Measurements from ENCODE around the gene CBLB.

The CBLB gene

GRCh38 chr3:105813710-105814109 is 55.1 kb downstream of the CBLB start:
- no peak for DNase-seq

GRCh38 chr3:105812194-105812586 is 56.6 kb downstream of the CBLB start:
- DNase-seq, result no peak

- DNase-seq, result no peak
Observed at GRCh38 chr3:105811518-105812193, 57.2 kb downstream of the CBLB start.

- no peak for DNase-seq
Observed at GRCh38 chr3:105809208-105809888, 59.5 kb downstream of the CBLB start.

GRCh38 chr3:105807701-105808100 is 61.1 kb downstream of the CBLB start:
- DNase-seq, result no peak

- no peak for DNase-seq
Observed at GRCh38 chr3:105807146-105807545, 61.7 kb downstream of the CBLB start.

GRCh38 chr3:105806359-105806758 is 62.5 kb downstream of the CBLB start:
- DNase-seq, result no peak

GRCh38 chr3:105805404-105805803 is 63.4 kb downstream of the CBLB start:
- DNase-seq, result no peak

GRCh38 chr3:105802118-105802706 is 66.6 kb downstream of the CBLB start:
- DNase-seq, result no peak

GRCh38 chr3:105801397-105801796 is 67.4 kb downstream of the CBLB start:
- DNase-seq, result no peak

GRCh38 chr3:105800320-105800719 is 68.5 kb downstream of the CBLB start:
- no peak for DNase-seq

GRCh38 chr3:105799286-105799685 is 69.5 kb downstream of the CBLB start:
- no peak for DNase-seq

GRCh38 chr3:105798381-105798934 is 70.4 kb downstream of the CBLB start:
- DNase-seq, result no peak

GRCh38 chr3:105793040-105793439 is 75.8 kb downstream of the CBLB start:
- DNase-seq, result no peak

- no peak for DNase-seq
Observed at GRCh38 chr3:105791919-105792786, 76.7 kb downstream of the CBLB start.

- no peak for DNase-seq
Observed at GRCh38 chr3:105791131-105791530, 77.7 kb downstream of the CBLB start.

- no peak for DNase-seq
Observed at GRCh38 chr3:105790534-105790933, 78.3 kb downstream of the CBLB start.

- no peak for DNase-seq
Observed at GRCh38 chr3:105788593-105788992, 80.2 kb downstream of the CBLB start.

GRCh38 chr3:105787453-105787852 is 81.4 kb downstream of the CBLB start:
- DNase-seq, result no peak

GRCh38 chr3:105786990-105787389 is 81.8 kb downstream of the CBLB start:
- DNase-seq, result no peak

GRCh38 chr3:105786241-105786640 is 82.6 kb downstream of the CBLB start:
- DNase-seq, result no peak

- DNase-seq, result no peak
Observed at GRCh38 chr3:105785803-105786202, 83.0 kb downstream of the CBLB start.

GRCh38 chr3:105783631-105784030 is 85.2 kb downstream of the CBLB start:
- no peak for DNase-seq
